AG04449 (cell line): ENCODE results near the gene ASCL4.
A peak's percentile ranks its signal among the peaks of the same experiment; 100 is the strongest.

ENCODE experiments used
- CTCF ChIA-PET: fragments of 350-600 bp; formaldehyde crosslinking; extraction: SDS; loops from one replicate; lab custom pipeline; 2021; ENCODE audit warnings: antibody characterized with exemption; lab: Yijun Ruan, JAX
- POLR2A ChIA-PET: fragments of 400-600, 350-600 bp; formaldehyde crosslinking; extraction: SDS; loops from one replicate; lab custom pipeline; 2020; ENCODE audit warnings: antibody characterized with exemption, inconsistent platforms; lab: Yijun Ruan, JAX
- DNase-seq: peaks from one replicate; pipeline ENCODE4 v3.0.0-alpha.2; 2010; ENCODE audit warnings: low read depth, low spot score
- H3K4me3 ChIP-seq: 2 replicates; pipeline ENCODE4 v1.5.1; 2011; ENCODE audit warnings: low read depth, mild to moderate bottlenecking, control low read depth, low read length
- TF ChIP-seq, protein P1 (sequence below): IDR thresholded peaks from one replicate; pipeline ENCODE4 v1.5.1; 2011; ENCODE audit warnings: mild to moderate bottlenecking, moderate library complexity, low read length, control low read depth, inconsistent platforms; ENCODE audit not compliant: insufficient read depth; ENCODE audit errors: missing control alignments

The ASCL4 gene

DNA sequence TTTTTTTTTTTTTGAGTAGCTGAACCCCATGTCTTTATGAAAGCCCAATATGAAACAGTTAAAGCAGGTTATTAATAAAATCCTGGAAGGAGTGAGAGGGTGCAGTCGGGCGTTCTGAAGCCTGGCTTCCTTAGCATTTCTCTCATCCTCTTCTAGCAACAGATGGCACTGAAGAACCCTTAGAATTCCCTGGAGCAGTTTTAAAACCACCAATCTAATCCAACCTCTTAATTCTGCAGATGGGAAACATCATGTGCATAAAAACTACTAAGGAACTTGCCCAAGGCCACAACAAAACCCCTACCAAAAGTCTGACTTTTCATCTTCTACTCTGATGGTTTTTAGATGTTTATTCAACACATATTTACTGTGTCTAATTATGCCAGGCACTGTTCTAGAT, 38.7 kb upstream of the ASCL4 start:
- no peak overlapping the region for H3K4me3 ChIP-seq
- ChIA-PET CTCF (no interaction called here), POLR2A (no interaction called here)
- no peak for DNase-seq
- TF ChIP-seq, protein P1, sequence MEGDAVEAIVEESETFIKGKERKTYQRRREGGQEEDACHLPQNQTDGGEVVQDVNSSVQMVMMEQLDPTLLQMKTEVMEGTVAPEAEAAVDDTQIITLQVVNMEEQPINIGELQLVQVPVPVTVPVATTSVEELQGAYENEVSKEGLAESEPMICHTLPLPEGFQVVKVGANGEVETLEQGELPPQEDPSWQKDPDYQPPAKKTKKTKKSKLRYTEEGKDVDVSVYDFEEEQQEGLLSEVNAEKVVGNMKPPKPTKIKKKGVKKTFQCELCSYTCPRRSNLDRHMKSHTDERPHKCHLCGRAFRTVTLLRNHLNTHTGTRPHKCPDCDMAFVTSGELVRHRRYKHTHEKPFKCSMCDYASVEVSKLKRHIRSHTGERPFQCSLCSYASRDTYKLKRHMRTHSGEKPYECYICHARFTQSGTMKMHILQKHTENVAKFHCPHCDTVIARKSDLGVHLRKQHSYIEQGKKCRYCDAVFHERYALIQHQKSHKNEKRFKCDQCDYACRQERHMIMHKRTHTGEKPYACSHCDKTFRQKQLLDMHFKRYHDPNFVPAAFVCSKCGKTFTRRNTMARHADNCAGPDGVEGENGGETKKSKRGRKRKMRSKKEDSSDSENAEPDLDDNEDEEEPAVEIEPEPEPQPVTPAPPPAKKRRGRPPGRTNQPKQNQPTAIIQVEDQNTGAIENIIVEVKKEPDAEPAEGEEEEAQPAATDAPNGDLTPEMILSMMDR, result no peak

DNA sequence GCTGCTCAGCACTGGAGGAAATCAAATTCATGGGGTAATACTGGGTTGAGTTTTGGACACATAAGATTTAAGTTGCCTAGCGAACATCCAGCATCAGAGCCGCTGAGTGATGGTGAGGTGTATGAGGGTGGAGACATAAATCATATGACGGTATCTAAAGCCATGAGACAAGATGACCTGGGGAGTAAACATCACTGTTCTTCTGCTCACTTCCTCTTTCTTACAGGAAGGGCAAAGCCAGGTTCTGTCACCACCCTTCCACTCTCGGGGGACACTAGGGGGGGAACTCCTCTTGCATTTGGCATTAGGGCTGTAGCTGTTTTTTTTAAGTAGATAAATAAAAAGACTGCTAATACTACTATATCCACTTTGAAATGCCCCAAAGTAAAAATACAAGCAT, 37.6 kb upstream of the ASCL4 start:
- POLR2A ChIA-PET, result no interaction called here
- CTCF ChIA-PET, result no interaction called here
- H3K4me3 ChIP-seq, result no peak overlapping the region
- TF ChIP-seq, protein P1, result no peak
- DNase-seq, result no peak

DNA sequence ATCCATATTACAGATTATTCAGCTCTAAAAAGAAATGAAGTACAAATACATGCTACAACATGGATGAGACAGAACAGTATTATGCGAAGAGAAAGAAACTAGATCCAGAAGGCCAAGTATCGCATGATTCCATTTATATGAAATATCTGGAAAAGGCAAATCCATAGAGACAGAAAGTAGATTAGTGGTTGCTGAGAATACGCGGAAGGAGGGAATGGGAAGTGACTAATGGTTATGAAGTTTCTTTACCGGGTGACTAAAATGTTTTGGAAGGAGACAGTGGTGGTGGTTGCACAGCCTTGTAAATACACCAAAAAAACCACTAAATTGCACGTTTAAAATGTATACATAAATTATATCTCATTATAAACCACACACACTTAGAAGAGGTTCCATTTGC, 26.0 kb upstream of the ASCL4 start:
- ChIA-PET POLR2A (no interaction called here), CTCF (interaction anchor here (0.8 to 1.1 kb wide), 4 partner anchors 9 to 137 kb away, joined by 3 to 6 read pairs (median 3); no protein-coding TSS in a partner anchor)
- peak; percentile 37 for DNase-seq
- TF ChIP-seq, protein P1, result no peak
- H3K4me3 ChIP-seq, result no peak overlapping the region; the same call in 1 of the 2 replicates

DNA sequence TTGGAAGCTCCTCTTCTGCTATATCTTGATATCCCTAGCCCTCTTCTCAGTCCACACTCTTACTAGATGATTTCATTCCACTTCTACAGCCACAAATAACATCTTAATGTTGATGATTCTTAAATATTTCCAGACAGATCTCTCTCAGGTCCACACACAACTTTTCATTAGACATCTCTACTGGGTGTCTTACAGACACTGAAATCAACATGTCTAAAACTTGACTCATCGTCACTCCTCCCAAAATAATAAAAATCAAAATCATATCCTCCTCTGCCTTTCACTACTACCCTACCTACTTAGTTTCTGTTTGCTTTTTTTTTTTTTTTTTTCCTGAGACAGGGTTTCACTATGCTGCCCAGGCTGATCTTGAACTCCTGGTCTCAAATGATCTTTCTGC, 25.4 kb upstream of the ASCL4 start:
- no peak for DNase-seq
- TF ChIP-seq, protein P1, result no peak
- POLR2A ChIA-PET, result no interaction called here
- CTCF ChIA-PET, result interaction anchor here (0.8 to 1.1 kb wide), 4 partner anchors 9 to 136 kb away, joined by 3 to 6 read pairs (median 3); no protein-coding TSS in a partner anchor
- H3K4me3 ChIP-seq, result peak overlapping the region; percentile 9; the same call in 1 of the 2 replicates

DNA sequence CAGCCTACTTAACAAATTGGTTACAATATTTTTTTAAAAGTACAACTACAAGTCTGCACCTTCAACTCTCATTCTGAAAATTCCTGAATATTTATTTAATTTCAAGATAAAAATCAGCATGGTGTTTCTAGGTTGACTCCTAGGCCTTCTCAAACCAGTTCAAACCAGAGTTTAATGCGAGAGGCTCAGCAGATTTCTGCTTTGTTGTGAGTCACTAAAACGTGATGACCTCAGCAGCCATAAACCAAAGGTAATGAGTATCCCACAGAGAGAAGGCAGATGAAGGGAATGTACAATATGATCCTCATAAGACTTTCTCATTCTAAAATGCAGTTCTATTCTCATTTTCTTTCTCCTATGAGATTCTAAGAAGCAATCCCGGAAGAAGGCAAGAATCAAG, 15.1 kb upstream of the ASCL4 start:
- TF ChIP-seq, protein P1, result no peak
- POLR2A ChIA-PET, result interaction anchor here (0.6 kb wide), 1 partner anchor 659 kb away, joined by 3 read pairs; no protein-coding TSS in a partner anchor
- CTCF ChIA-PET, result interaction anchor here (0.9 kb wide), 1 partner anchor 79 kb away, joined by 3 read pairs; no protein-coding TSS in a partner anchor
- peak; percentile 42 for DNase-seq
- peak overlapping the region; percentile 86 for H3K4me3 ChIP-seq

DNA sequence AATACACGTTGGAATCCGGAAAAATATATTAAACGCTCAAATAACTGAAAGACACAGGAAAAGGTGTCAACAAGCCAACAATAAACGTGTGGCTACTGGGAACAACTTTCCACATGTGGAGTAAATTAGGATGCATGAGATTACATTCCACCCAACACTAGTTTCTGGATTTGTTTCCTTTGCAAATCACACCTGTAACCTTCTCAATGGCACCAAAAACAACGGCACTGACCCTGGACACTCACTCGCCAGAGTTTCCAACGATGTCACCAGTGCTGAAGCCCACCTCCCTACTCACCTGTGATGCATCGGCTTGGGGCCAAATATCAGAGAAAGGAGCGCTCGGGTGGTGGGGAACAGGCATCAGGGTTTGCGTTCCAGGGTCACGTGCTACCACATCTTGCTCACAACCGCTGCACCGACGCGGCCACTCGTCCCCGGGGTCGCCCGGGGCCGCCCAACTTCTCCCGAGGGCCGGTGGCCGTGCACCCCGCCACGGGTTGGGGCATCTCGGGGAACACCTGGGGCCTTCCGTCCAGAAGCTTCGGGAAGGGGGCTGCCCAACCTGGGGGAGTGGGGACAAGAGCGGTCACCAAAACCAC, 14.2 kb upstream of the ASCL4 start:
- ChIA-PET CTCF (no interaction called here), POLR2A (no interaction called here)
- H3K4me3 ChIP-seq, result peak overlapping the region; percentile 86
- TF ChIP-seq, protein P1, result no peak
- no peak for DNase-seq
